Measurements from ENCODE around the gene LDLR.
A peak's percentile ranks its signal among the peaks of the same experiment; 100 is the strongest.

The LDLR gene

DNA sequence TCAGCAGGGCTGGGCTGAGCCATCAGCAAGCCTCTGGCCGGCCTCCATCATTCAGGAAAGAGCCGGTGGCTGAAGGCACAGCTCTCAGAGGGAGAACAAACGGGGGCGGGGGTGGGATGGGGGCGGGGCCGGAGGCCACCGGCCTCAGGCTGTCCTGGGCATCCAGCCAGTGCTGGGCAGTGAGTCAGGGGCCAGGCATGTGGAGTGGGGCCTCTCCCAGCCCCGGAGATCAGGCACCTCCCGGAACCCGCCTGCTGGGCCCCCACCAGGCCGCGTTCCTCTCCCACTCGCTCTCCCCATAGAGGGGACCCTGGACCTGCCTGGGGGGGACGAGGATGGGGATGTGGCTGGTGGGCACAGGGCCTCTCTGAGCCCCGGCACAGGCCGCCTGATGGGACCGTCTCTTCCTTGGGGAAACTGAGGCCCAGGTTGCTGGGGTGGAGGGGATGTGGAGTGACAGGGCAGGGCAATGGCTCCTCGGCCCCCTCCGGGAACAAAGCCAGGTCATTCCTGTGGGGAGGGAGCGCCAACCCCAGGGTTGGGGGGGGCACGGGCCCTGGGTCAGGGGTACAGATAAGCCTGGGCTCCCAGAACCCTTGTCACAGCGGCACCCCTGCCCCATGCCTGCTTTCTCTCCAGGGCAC, 53.4 kb downstream of the LDLR start:
- Histone ChIP-seq H2BK5ac (ENCODE audit: low read length) (peak overlapping the region; percentile 97), H2BK120ac (ENCODE audit: low read depth, low read length) (peak overlapping the region; percentile 100), H3K27me3 (ENCODE audit: control insufficient read depth in 3 of 3, insufficient read depth in 3 of 3, low read depth in 1 of 3, low read length in 3 of 3) (no peaks in the 10 kb centered on the region), H3K23ac (ENCODE audit: low read depth, low read length, poor library complexity) (peak overlapping the region; percentile 95), H3K27ac (replicated peaks; ENCODE audit: low read length) (peak overlapping the region; percentile 66), H4K8ac (ENCODE audit: low read depth, low read length) (no peak overlapping the region), H2BK15ac (ENCODE audit: low read length) (peak overlapping the region; percentile 77), H3K9me3 (replicated peaks in 1 of 2; ENCODE audit: control insufficient read depth in 2 of 2, insufficient read depth in 1 of 2, low read depth in 1 of 2, low read length in 2 of 2) (peaks cover 0 to 6% of the 10 kb centered on the region in 2 donors), H3K36me3 (replicated peaks in 1 of 2; ENCODE audit: control insufficient read depth in 2 of 2, insufficient read depth in 2 of 2, low read length in 2 of 2) (peaks cover 17 to 43% of the 10 kb centered on the region in 2 donors), H2AK5ac (ENCODE audit: low read depth, low read length) (peak overlapping the region; percentile 99), H3K4ac (ENCODE audit: low read length) (peak overlapping the region; percentile 37), H3K79me1 (ENCODE audit: low read depth, low read length) (peaks cover 4% of the 10 kb centered on the region), H2BK12ac (ENCODE audit: low read length) (peak overlapping the region; percentile 60), H3K9ac (ENCODE audit: low read depth, low read length, poor library complexity) (peak overlapping the region; percentile 24), H3K4me2 (ENCODE audit: insufficient read depth, low read length, poor library complexity, severe bottlenecking) (peak overlapping the region; percentile 22), H3K4me3 (ENCODE audit: low read length in 2 of 2) (no peak overlapping the region), H4K91ac (ENCODE audit: low read depth, low read length, poor library complexity) (no peak overlapping the region), H3K14ac (ENCODE audit: low read length) (peak overlapping the region; percentile 57), H3K4me1 (ENCODE audit: control insufficient read depth in 2 of 2, insufficient read depth in 1 of 2, low read depth in 1 of 2, low read length in 2 of 2) (peaks cover 30 to 32% of the 10 kb centered on the region in 2 donors), H3K18ac (ENCODE audit: low read length) (peak overlapping the region; percentile 96), H2AFZ (ENCODE audit: low read length) (peak overlapping the region; percentile 15)
- WGBS, 2 donors (ENCODE audit: extremely low coverage in 2 of 2, insufficient read length in 2 of 2, insufficient replicate concordance in 1 of 2): no CpG with 5 or more reads among the region's 22 CpGs
- DNase-seq (ENCODE audit: low spot score): peak; percentile 57

DNA sequence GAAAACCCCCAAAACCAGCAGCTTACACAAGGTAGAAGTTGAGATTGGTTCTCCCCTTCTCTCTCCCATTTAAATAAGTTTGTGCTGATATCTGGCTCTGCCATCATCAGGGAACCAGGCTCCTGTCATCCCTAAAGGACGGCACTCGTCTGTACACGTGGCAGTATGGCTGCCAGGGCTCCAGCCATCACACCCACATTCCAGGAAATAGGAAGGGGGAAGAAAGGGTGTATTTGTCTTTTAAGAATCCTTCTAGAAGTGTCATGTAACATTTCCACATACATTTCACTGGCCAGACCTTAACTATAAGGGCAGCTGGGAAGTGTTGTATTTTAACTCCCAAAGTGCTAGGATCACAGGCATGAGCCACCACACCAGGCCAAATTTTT, 56.3 kb downstream of the LDLR start:
- Histone ChIP-seq H2AFZ (ENCODE audit: low read length) (no peak overlapping the region), H3K4me2 (ENCODE audit: insufficient read depth, low read length, poor library complexity, severe bottlenecking) (no peak overlapping the region), H3K14ac (ENCODE audit: low read length) (no peak overlapping the region), H3K79me1 (ENCODE audit: low read depth, low read length) (peaks cover 4% of the 10 kb centered on the region), H2BK12ac (ENCODE audit: low read length) (no peak overlapping the region), H2AK5ac (ENCODE audit: low read depth, low read length) (no peak overlapping the region), H4K8ac (ENCODE audit: low read depth, low read length) (no peak overlapping the region), H3K27me3 (ENCODE audit: control insufficient read depth in 3 of 3, insufficient read depth in 3 of 3, low read depth in 1 of 3, low read length in 3 of 3) (no peaks in the 10 kb centered on the region), H3K4me1 (ENCODE audit: control insufficient read depth in 2 of 2, insufficient read depth in 1 of 2, low read depth in 1 of 2, low read length in 2 of 2) (peaks cover 16 to 18% of the 10 kb centered on the region in 2 donors), H3K9ac (ENCODE audit: low read depth, low read length, poor library complexity) (no peak overlapping the region), H3K23ac (ENCODE audit: low read depth, low read length, poor library complexity) (no peak overlapping the region), H3K9me3 (replicated peaks in 1 of 2; ENCODE audit: control insufficient read depth in 2 of 2, insufficient read depth in 1 of 2, low read depth in 1 of 2, low read length in 2 of 2) (peaks cover 0 to 6% of the 10 kb centered on the region in 2 donors), H3K4ac (ENCODE audit: low read length) (no peak overlapping the region), H3K18ac (ENCODE audit: low read length) (no peak overlapping the region), H2BK5ac (ENCODE audit: low read length) (no peak overlapping the region), H3K27ac (replicated peaks; ENCODE audit: low read length) (no peak overlapping the region), H3K36me3 (replicated peaks in 1 of 2; ENCODE audit: control insufficient read depth in 2 of 2, insufficient read depth in 2 of 2, low read length in 2 of 2) (peaks cover 23 to 69% of the 10 kb centered on the region in 2 donors), H4K91ac (ENCODE audit: low read depth, low read length, poor library complexity) (no peak overlapping the region), H2BK120ac (ENCODE audit: low read depth, low read length) (no peak overlapping the region), H2BK15ac (ENCODE audit: low read length) (no peak overlapping the region), H3K4me3 (ENCODE audit: low read length in 2 of 2) (no peak overlapping the region)
- DNase-seq (ENCODE audit: low spot score): no peak
- WGBS, 2 donors (ENCODE audit: extremely low coverage in 2 of 2, insufficient read length in 2 of 2, insufficient replicate concordance in 1 of 2): no CpG with 5 or more reads among the region's 3 CpGs

DNA sequence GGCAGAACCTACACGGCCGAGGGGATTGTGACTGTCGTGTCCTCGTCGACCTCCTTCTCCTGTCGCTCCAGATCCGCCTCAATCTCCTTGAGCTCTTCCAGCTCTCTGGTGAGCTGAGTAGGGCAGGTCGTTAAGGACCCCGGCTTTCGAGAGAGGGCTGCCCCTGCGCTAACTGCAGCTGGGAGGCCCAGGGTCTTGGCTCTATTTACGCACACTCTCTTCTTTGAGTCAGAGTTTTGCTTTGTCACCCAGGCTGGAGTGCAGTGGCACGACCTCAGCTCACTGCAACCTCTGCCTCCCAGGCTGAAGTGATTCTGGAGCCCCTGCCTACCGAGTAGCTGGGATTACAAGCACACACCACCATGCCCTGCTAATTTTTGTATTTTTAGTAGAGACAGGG, 58.7 kb downstream of the LDLR start:
- H2BK5ac ChIP-seq (ENCODE audit: low read length): no peak overlapping the region

GRCh38 chr19:11151181-11151580, 61.9 kb downstream of the LDLR start:
- H3K4ac ChIP-seq (ENCODE audit: low read length): no peak overlapping the region
- no peak overlapping the region for H2BK15ac ChIP-seq (ENCODE audit: low read length)
- no peak overlapping the region for H2AFZ ChIP-seq (ENCODE audit: low read length)
- no CpG with 5 or more reads among the region's 7 CpGs for WGBS, 2 donors (ENCODE audit: extremely low coverage in 2 of 2, insufficient read length in 2 of 2, insufficient replicate concordance in 1 of 2)
- H3K36me3 ChIP-seq (replicated peaks in 1 of 2; ENCODE audit: control insufficient read depth in 2 of 2, insufficient read depth in 2 of 2, low read length in 2 of 2): peaks cover 13 to 63% of the 10 kb centered on the region in 2 donors
- peaks cover 3 to 7% of the 10 kb centered on the region in 2 donors for H3K4me1 ChIP-seq (ENCODE audit: control insufficient read depth in 2 of 2, insufficient read depth in 1 of 2, low read depth in 1 of 2, low read length in 2 of 2)
- no peak overlapping the region for H3K4me3 ChIP-seq (ENCODE audit: low read length in 2 of 2)
- H3K4me2 ChIP-seq (ENCODE audit: insufficient read depth, low read length, poor library complexity, severe bottlenecking): no peak overlapping the region
- no peak overlapping the region for H4K8ac ChIP-seq (ENCODE audit: low read depth, low read length)
- H2BK5ac ChIP-seq (ENCODE audit: low read length): no peak overlapping the region
- H3K9me3 ChIP-seq (replicated peaks in 1 of 2; ENCODE audit: control insufficient read depth in 2 of 2, insufficient read depth in 1 of 2, low read depth in 1 of 2, low read length in 2 of 2): peaks cover 0 to under 1% of the 10 kb centered on the region in 2 donors
- H3K27ac ChIP-seq (replicated peaks; ENCODE audit: low read length): no peak overlapping the region
- no peak overlapping the region for H3K9ac ChIP-seq (ENCODE audit: low read depth, low read length, poor library complexity)
- H2BK12ac ChIP-seq (ENCODE audit: low read length): no peak overlapping the region
- DNase-seq (ENCODE audit: low spot score): no peak
- no peak overlapping the region for H3K23ac ChIP-seq (ENCODE audit: low read depth, low read length, poor library complexity)
- no peaks in the 10 kb centered on the region for H3K27me3 ChIP-seq (ENCODE audit: control insufficient read depth in 3 of 3, insufficient read depth in 3 of 3, low read depth in 1 of 3, low read length in 3 of 3)
- H3K18ac ChIP-seq (ENCODE audit: low read length): no peak overlapping the region
- peaks cover 7% of the 10 kb centered on the region for H3K79me1 ChIP-seq (ENCODE audit: low read depth, low read length)
- H2AK5ac ChIP-seq (ENCODE audit: low read depth, low read length): no peak overlapping the region
- no peak overlapping the region for H3K14ac ChIP-seq (ENCODE audit: low read length)
- no peak overlapping the region for H2BK120ac ChIP-seq (ENCODE audit: low read depth, low read length)
- no peak overlapping the region for H4K91ac ChIP-seq (ENCODE audit: low read depth, low read length, poor library complexity)

More for the DNA sequence above, 58.7 kb downstream of the LDLR start:
- Histone ChIP-seq H4K91ac (ENCODE audit: low read depth, low read length, poor library complexity) (no peak overlapping the region), H2BK15ac (ENCODE audit: low read length) (no peak overlapping the region), H3K27me3 (ENCODE audit: control insufficient read depth in 3 of 3, insufficient read depth in 3 of 3, low read depth in 1 of 3, low read length in 3 of 3) (no peaks in the 10 kb centered on the region), H2AK5ac (ENCODE audit: low read depth, low read length) (no peak overlapping the region), H4K8ac (ENCODE audit: low read depth, low read length) (no peak overlapping the region), H3K18ac (ENCODE audit: low read length) (no peak overlapping the region), H2AFZ (ENCODE audit: low read length) (no peak overlapping the region), H3K36me3 (replicated peaks in 1 of 2; ENCODE audit: control insufficient read depth in 2 of 2, insufficient read depth in 2 of 2, low read length in 2 of 2) (peaks cover 25 to 86% of the 10 kb centered on the region in 2 donors), H3K23ac (ENCODE audit: low read depth, low read length, poor library complexity) (no peak overlapping the region), H3K4me3 (ENCODE audit: low read length in 2 of 2) (no peak overlapping the region), H2BK12ac (ENCODE audit: low read length) (no peak overlapping the region), H3K4me2 (ENCODE audit: insufficient read depth, low read length, poor library complexity, severe bottlenecking) (no peak overlapping the region), H3K9ac (ENCODE audit: low read depth, low read length, poor library complexity) (no peak overlapping the region), H3K9me3 (replicated peaks in 1 of 2; ENCODE audit: control insufficient read depth in 2 of 2, insufficient read depth in 1 of 2, low read depth in 1 of 2, low read length in 2 of 2) (peaks cover 0 to 6% of the 10 kb centered on the region in 2 donors), H3K4ac (ENCODE audit: low read length) (no peak overlapping the region), H3K14ac (ENCODE audit: low read length) (no peak overlapping the region), H3K4me1 (ENCODE audit: control insufficient read depth in 2 of 2, insufficient read depth in 1 of 2, low read depth in 1 of 2, low read length in 2 of 2) (peaks cover 5% of the 10 kb centered on the region in 2 donors), H3K79me1 (ENCODE audit: low read depth, low read length) (peaks cover 4% of the 10 kb centered on the region), H2BK120ac (ENCODE audit: low read depth, low read length) (no peak overlapping the region), H3K27ac (replicated peaks; ENCODE audit: low read length) (no peak overlapping the region)
- no CpG with 5 or more reads among the region's 14 CpGs for WGBS, 2 donors (ENCODE audit: extremely low coverage in 2 of 2, insufficient read length in 2 of 2, insufficient replicate concordance in 1 of 2)
- no peak for DNase-seq (ENCODE audit: low spot score)
